B cell (primary cell): ENCODE data around the gene CHRM2. TPM values are rescaled to one million over a fixed set of nuclear protein-coding genes. Genes with fewer than 3 reads are reported as not detected.

ENCODE experiments used
- ATAC-seq: fragments of 200-7000 bp; cut with Tn5 transposase; one replicate; pipeline ENCODE4 v1.10.0; 2021; ENCODE audit warnings: low read depth, mild to moderate bottlenecking, moderate number of reproducible peaks, moderate library complexity
- CTCF ChIA-PET: fragments of 350-600 bp; sonication (Branson Sonifier 250); formaldehyde crosslinking; loops from one replicate; lab custom pipeline; 2021; ENCODE audit warnings: antibody characterized with exemption, inconsistent platforms; lab: Charles Lee
- POLR2A ChIA-PET: fragments of 350-600 bp; sonication (Branson Sonifier 250); formaldehyde crosslinking; loops from one replicate; lab custom pipeline; 2021; ENCODE audit warnings: antibody characterized with exemption; lab: Charles Lee
- DNase-seq: peaks from one replicate; pipeline ENCODE4 v3.0.0; 2013
- H2AFZ ChIP-seq: 2 replicates; pipeline ENCODE4 v1.6.1; 2012; ENCODE audit warnings: mild to moderate bottlenecking, low read depth, low read length; ENCODE audit not compliant: insufficient read depth, poor library complexity, severe bottlenecking
- H3K27ac ChIP-seq, 2 donors: 1 replicate in 1 of 2; 2 replicates in 1 of 2; pipeline ENCODE4 v1.5.1; 2012 to 2013; ENCODE audit warnings: low read length in 2 of 2, mild to moderate bottlenecking in 2 of 2, moderate library complexity in 1 of 2
- H3K27me3 ChIP-seq, 4 experiments: fragments of 200-600 bp in 1 of 4; sonication (generic) in 1 of 4; replicated peaks in 1 of 4; 1 replicate in 2 of 4; 2 replicates in 2 of 4; pipeline versions ENCODE4 v1.6.1 to v1.7.0; 2013 to 2016; ENCODE audit warnings: low read length in 3 of 4, mild to moderate bottlenecking in 2 of 4, mixed read lengths in 1 of 4, moderate library complexity in 1 of 4; ENCODE audit not compliant: insufficient read depth in 4 of 4, control insufficient read depth in 3 of 4; ENCODE audit errors: control extremely low read depth in 1 of 4
- H3K36me3 ChIP-seq, 2 experiments: replicated peaks in 1 of 2; 1 replicate in 1 of 2; 2 replicates in 1 of 2; pipeline versions ENCODE4 v1.6.1 to v1.7.1; 2013; ENCODE audit warnings: low read length in 1 of 2; ENCODE audit not compliant: insufficient read depth in 2 of 2, control insufficient read depth in 1 of 2; ENCODE audit errors: control extremely low read depth in 1 of 2, extremely low read depth in 1 of 2
- H3K4me1 ChIP-seq, 2 donors: fragments of 200-600 bp in 1 of 2; sonication (generic) in 1 of 2; 1 replicate in 1 of 2; 2 replicates in 1 of 2; pipeline versions ENCODE4 v1.5.1 to v1.6.1; 2013 to 2017; ENCODE audit warnings: low read length in 2 of 2; ENCODE audit not compliant: control insufficient read depth in 2 of 2, insufficient read depth in 2 of 2
- H3K4me2 ChIP-seq: replicated peaks from 2 replicates; pipeline ENCODE3; 2012; ENCODE audit warnings: mild to moderate bottlenecking, low read depth, low read length; ENCODE audit not compliant: poor library complexity, severe bottlenecking
- H3K4me3 ChIP-seq, 5 experiments: fragments of 200-600 bp in 1 of 5; sonication (generic) in 1 of 5; 1 replicate in 3 of 5; 2 replicates in 2 of 5; pipeline versions ENCODE4 v1.5.1 to v1.7.0; 2011 to 2016; ENCODE audit warnings: low read length in 4 of 5, mild to moderate bottlenecking in 4 of 5, low read depth in 2 of 5, control low read depth in 1 of 5, moderate library complexity in 1 of 5; ENCODE audit not compliant: insufficient read depth in 1 of 5; ENCODE audit errors: control extremely low read depth in 1 of 5, extremely low read depth in 1 of 5
- H3K79me2 ChIP-seq: fragments of 200-600 bp; sonication (generic); one replicate; pipeline ENCODE4 v1.6.0; 2016; ENCODE audit warnings: low read length; ENCODE audit not compliant: control insufficient read depth, insufficient read depth
- H3K9ac ChIP-seq: fragments of 200-600 bp; sonication (generic); 2 replicates; pipeline ENCODE4 v1.6.1; 2017; ENCODE audit warnings: mild to moderate bottlenecking, low read length, moderate library complexity
- H3K9me3 ChIP-seq, 3 donors: one replicate each; pipeline versions ENCODE4 v1.6.1 to v1.7.1; 2013; ENCODE audit warnings: low read length in 2 of 3; ENCODE audit not compliant: control insufficient read depth in 2 of 3, insufficient read depth in 1 of 3; ENCODE audit errors: control extremely low read depth in 1 of 3
- H4K20me1 ChIP-seq: 2 replicates; pipeline ENCODE4 v1.6.0; 2012; ENCODE audit warnings: mild to moderate bottlenecking, low read length; ENCODE audit not compliant: insufficient read depth, control insufficient read depth, poor library complexity, severe bottlenecking
- H3K27ac Mint-ChIP-seq: one replicate; pipeline ENCODE4 v1.8.0; 2021; ENCODE audit warnings: mixed read lengths
- H3K27me3 Mint-ChIP-seq: one replicate; pipeline ENCODE4 v1.8.0; 2021; ENCODE audit warnings: mixed read lengths
- H3K4me1 Mint-ChIP-seq: one replicate; pipeline ENCODE4 v1.8.0; 2021; ENCODE audit warnings: mixed read lengths
- H3K4me3 Mint-ChIP-seq: one replicate; pipeline ENCODE4 v1.8.0; 2021; ENCODE audit warnings: mixed read lengths
- H3K9me3 Mint-ChIP-seq: one replicate; pipeline ENCODE4 v1.8.0; 2022; ENCODE audit warnings: mixed read lengths; ENCODE audit not compliant: insufficient read depth
- EZH2 ChIP-seq: IDR thresholded peaks from 2 replicates; pipeline ENCODE4 v1.6.1; 2012; ENCODE audit warnings: borderline replicate concordance, low read depth, mild to moderate bottlenecking, moderate library complexity, low read length; ENCODE audit not compliant: insufficient read depth, poor library complexity, severe bottlenecking
- WGBS: methylation state at CpG from one replicate; pipeline ENCODE4 v1.1.5; 2013; ENCODE audit warnings: missing lambda C conversion rate; ENCODE audit not compliant: insufficient coverage; 5-methylcytosine and 5-hydroxymethylcytosine counted together
- intact Hi-C: fragments of 100-400 bp; cut with micrococcal nuclease; formaldehyde crosslinking; loops from one replicate; pipeline ENCODE4 v1.10.0; 2022
- polyA plus RNA-seq: library from polyadenylated mRNA; depleted of rRNA; stranded (reverse); fragments of >200 nt; gene quantifications from 2 replicates; pipeline ENCODE4 v1.2.3, GENCODE V29; 2012
- total RNA-seq, 2 donors: library from RNA; stranded (reverse); fragments of 120-200 nt in 1 of 2; gene quantifications; 1 replicate in 1 of 2; 2 replicates in 1 of 2; pipeline versions ENCODE4 v1.2.3 to v1.2.4, GENCODE V29; 2013 to 2022
- TF ChIP-seq, protein P1 (sequence below): fragments of 200-600 bp; IDR thresholded peaks from one replicate; pipeline ENCODE4 v1.8.0; 2022; ENCODE audit warnings: antibody characterized with exemption, mild to moderate bottlenecking

The CHRM2 gene
- total and polyA plus RNA-seq, 2 donors (not counting 1 experiment from before 2014, with no cell fraction given), result not detected

DNA sequence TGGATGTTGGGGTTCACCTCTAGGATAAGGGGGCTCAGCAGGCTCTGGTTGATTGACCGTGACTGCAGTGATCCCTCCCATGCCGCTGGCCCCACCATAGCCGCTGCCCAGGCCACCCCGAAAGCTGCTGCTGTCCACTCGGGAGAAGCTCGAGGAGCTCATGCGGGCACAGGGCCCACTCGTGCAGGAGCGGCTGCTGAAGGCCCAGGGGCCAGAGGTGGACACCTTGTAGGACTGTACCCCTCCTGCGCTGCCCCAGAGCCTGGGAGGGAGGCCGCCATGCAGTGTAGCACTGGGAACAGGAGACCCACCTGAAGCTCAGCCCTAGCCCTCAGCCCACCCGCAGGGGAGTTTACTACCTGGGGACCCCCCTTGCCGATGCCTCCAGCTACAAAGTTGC, 70.0 kb downstream of the CHRM2 start:
- no peaks in the 10 kb centered on the region for H3K4me1 Mint-ChIP-seq
- H3K4me3 Mint-ChIP-seq, result no peak overlapping the region
- Histone ChIP-seq H3K27me3 (no peaks in the 10 kb centered on the region), H3K4me3 (no peak overlapping the region), H3K36me3 (no peaks in the 10 kb centered on the region), H4K20me1 (no peaks in the 10 kb centered on the region), H3K9ac (no peak overlapping the region), H3K79me2 (no peaks in the 10 kb centered on the region), H3K4me1 (no peaks in the 10 kb centered on the region), H3K27ac (no peak overlapping the region), H2AFZ (no peak overlapping the region), H3K9me3 (no peaks in the 10 kb centered on the region), H3K4me2 (no peak overlapping the region)
- intact Hi-C loops, result no loop called here
- POLR2A ChIA-PET, result no interaction called here
- no peak overlapping the region for H3K27ac Mint-ChIP-seq
- CTCF ChIA-PET, result no interaction called here
- no peak for ATAC-seq
- DNase-seq, result no peak
- H3K27me3 Mint-ChIP-seq, result no peaks in the 10 kb centered on the region
- no peak for TF ChIP-seq EZH2
- TF ChIP-seq, protein P1, sequence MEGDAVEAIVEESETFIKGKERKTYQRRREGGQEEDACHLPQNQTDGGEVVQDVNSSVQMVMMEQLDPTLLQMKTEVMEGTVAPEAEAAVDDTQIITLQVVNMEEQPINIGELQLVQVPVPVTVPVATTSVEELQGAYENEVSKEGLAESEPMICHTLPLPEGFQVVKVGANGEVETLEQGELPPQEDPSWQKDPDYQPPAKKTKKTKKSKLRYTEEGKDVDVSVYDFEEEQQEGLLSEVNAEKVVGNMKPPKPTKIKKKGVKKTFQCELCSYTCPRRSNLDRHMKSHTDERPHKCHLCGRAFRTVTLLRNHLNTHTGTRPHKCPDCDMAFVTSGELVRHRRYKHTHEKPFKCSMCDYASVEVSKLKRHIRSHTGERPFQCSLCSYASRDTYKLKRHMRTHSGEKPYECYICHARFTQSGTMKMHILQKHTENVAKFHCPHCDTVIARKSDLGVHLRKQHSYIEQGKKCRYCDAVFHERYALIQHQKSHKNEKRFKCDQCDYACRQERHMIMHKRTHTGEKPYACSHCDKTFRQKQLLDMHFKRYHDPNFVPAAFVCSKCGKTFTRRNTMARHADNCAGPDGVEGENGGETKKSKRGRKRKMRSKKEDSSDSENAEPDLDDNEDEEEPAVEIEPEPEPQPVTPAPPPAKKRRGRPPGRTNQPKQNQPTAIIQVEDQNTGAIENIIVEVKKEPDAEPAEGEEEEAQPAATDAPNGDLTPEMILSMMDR, result no peak
- H3K9me3 Mint-ChIP-seq, result no peaks in the 10 kb centered on the region
- 100% methylated on average over 11 of the region's 13 CpGs for whole genome bisulfite sequencing

DNA sequence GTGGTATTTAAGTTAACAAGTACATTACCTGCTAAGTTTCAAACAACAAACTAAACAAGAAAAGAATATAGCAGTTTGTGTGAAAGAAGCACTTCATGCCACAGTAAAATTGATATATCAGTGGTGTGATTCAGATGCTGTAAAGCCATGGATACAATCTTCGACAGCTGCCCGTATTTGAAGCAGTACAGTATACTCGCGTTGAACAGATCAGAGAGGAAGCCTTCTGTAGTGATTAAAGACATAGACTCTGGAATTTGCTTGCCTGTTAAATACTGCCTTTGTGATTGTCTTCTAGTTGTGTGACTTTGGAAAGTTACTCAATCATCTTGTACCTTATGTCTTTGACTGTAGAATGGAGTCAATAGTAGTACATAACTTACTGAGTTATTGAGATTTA, 71.7 kb downstream of the CHRM2 start:
- no peaks in the 10 kb centered on the region for H3K27me3 ChIP-seq
- no peaks in the 10 kb centered on the region for H3K36me3 ChIP-seq
- H2AFZ ChIP-seq, result no peak overlapping the region
- H4K20me1 ChIP-seq, result no peaks in the 10 kb centered on the region
- ChIA-PET POLR2A (no interaction called here), CTCF (no interaction called here)
- no peak overlapping the region for H3K4me3 ChIP-seq
- DNase-seq (no peak), ATAC-seq (no peak)
- TF ChIP-seq, protein P1, result no peak
- no peak for TF ChIP-seq EZH2
- intact Hi-C loops, result no loop called here
- Mint-ChIP-seq H3K27ac (no peak overlapping the region), H3K4me3 (no peak overlapping the region), H3K9me3 (no peaks in the 10 kb centered on the region), H3K4me1 (no peaks in the 10 kb centered on the region), H3K27me3 (no peaks in the 10 kb centered on the region)
- no peak overlapping the region for H3K9ac ChIP-seq
- no peaks in the 10 kb centered on the region for H3K4me1 ChIP-seq
- H3K4me2 ChIP-seq, result no peak overlapping the region
- no peak overlapping the region for H3K27ac ChIP-seq
- H3K9me3 ChIP-seq, result no peaks in the 10 kb centered on the region
- no peaks in the 10 kb centered on the region for H3K79me2 ChIP-seq
- WGBS, result 94% methylated on average over 4 of the region's 4 CpGs
